ENCODE measurements around the gene EML2. TPM values are rescaled to one million over a fixed set of nuclear protein-coding genes. Genes with fewer than 3 reads are reported as not detected.

The EML2 gene
- total RNA-seq, 2 donors from 2014 or later, result 47.3 to 55.6 TPM

GRCh38 chr19:45608948-45609347 is 30.2 kb downstream of the EML2 start:
- WGBS, result 92% methylated on average over 6 of the region's 6 CpGs
- TF ChIP-seq CTCF (IDR thresholded peaks at IDR 0.05) (no peak), POLR2A (IDR thresholded peaks at IDR 0.05) (no peak), POLR2AphosphoS5 (IDR thresholded peaks at IDR 0.05) (no peak)
- DNase-seq (ENCODE audit: low spot score), result no peak
- intact Hi-C loops (cut with DNase I), result no loop called here
- H3K27me3 ChIP-seq (replicated peaks; ENCODE audit: insufficient read depth), result no peaks in the 10 kb centered on the region
- peaks cover under 1% of the 10 kb centered on the region for H3K4me1 ChIP-seq (replicated peaks)
- H3K36me3 ChIP-seq, result no peaks in the 10 kb centered on the region
- no peak overlapping the region for H3K4me3 ChIP-seq
- H3K27ac ChIP-seq, result no peak overlapping the region
- H3K9me3 ChIP-seq, result no peaks in the 10 kb centered on the region

GRCh38 chr19:45607071-45608029 is 31.8 kb downstream of the EML2 start:
- TF ChIP-seq CTCF (IDR thresholded peaks at IDR 0.05) (peak; percentile 79 to 96 (median 92)), POLR2AphosphoS5 (IDR thresholded peaks at IDR 0.05) (peak; percentile 79), POLR2A (IDR thresholded peaks at IDR 0.05) (no peak)
- no peaks in the 10 kb centered on the region for H3K4me1 ChIP-seq (replicated peaks)
- no peaks in the 10 kb centered on the region for H3K36me3 ChIP-seq
- DNase-seq (ENCODE audit: low spot score), result peak; percentile 57
- 12% methylated on average over 28 of the region's 28 CpGs for WGBS
- peak overlapping the region; percentile 26 to 31 for H3K27ac ChIP-seq
- H3K27me3 ChIP-seq (replicated peaks; ENCODE audit: insufficient read depth), result no peaks in the 10 kb centered on the region
- H3K4me3 ChIP-seq, result no peak overlapping the region
- intact Hi-C loops (cut with DNase I), result loop anchor here (2.0 kb wide), 1 partner anchor 35 kb away; no protein-coding TSS in a partner anchor
- H3K9me3 ChIP-seq, result no peaks in the 10 kb centered on the region

DNA sequence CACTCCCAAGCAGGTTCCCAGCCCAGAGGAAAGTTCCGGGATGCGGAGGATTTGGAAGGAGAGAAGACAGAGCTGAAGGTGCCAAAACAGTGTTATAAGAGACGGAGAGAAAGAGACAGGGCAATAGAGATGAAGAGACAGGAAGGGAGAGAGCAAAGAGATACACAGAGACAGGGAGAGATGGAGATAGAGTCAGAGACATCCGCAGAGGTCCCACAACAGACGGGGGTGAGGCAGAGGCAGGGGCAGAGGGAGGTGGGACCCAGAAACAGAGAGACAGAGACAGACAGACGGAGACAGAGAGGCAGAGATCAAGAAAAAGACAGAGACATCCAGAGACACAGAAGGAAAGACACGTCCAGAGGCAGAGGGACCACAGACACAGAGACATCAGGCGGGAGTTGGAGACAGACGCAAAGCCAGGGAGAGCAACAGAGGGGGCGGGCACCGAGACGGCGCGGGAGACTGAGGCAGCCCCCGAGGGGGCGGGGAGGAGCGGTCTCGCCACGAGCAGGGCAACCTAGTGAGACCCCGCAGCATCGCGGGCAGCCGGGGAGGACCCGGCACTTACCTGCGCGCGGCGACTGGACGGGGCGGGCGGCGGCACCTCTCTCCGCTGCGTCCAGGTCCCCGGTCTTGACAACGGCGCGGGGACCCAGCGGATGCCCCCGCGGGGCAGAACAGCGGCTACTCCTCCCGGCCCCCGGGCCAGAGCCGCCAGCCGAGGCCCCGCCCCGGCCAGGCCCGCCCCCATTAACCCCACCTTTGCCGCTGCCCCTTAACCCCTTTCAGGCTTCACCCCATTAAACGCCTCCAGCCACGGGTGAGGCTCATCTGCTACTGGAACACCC is 37.4 kb downstream of the EML2 start, which contains the start of gene GPR4:
GPR4 (minus strand) TSS at position 689 of the 851 bp plus-strand sequence. CDS start 10,346 bp downstream, outside the sequence.
- intact Hi-C loops (cut with DNase I), result no loop called here
- H3K36me3 ChIP-seq, result no peaks in the 10 kb centered on the region
- peak within 1 kb of the TSS in 1 of 2 donors; percentile 0 for H3K4me3 ChIP-seq
- peaks cover 15% of the 10 kb centered on the region for H3K27me3 ChIP-seq (replicated peaks; ENCODE audit: insufficient read depth)
- TF ChIP-seq POLR2A (IDR thresholded peaks at IDR 0.05) (no peak), CTCF (IDR thresholded peaks at IDR 0.05) (no peak), POLR2AphosphoS5 (IDR thresholded peaks at IDR 0.05) (no peak)
- H3K27ac ChIP-seq, result peak within 1 kb of the TSS in 1 of 2 donors; percentile 19
- no peak for DNase-seq (ENCODE audit: low spot score)
- no peaks in the 10 kb centered on the region for H3K9me3 ChIP-seq
- WGBS, result 3% methylated on average over 52 of the region's 52 CpGs
- no peaks in the 10 kb centered on the region for H3K4me1 ChIP-seq (replicated peaks)

- Histone ChIP-seq H3K9me3 (no peaks in the 10 kb centered on the region), H3K4me3 (peak overlapping the region in 1 of 2 donors; percentile 0), H3K36me3 (no peaks in the 10 kb centered on the region), H3K27me3 (replicated peaks; ENCODE audit: insufficient read depth) (peaks cover 15% of the 10 kb centered on the region), H3K4me1 (replicated peaks) (no peaks in the 10 kb centered on the region), H3K27ac (peak overlapping the region in 1 of 2 donors; percentile 19)
- TF ChIP-seq POLR2A (IDR thresholded peaks at IDR 0.05) (no peak), POLR2AphosphoS5 (IDR thresholded peaks at IDR 0.05) (no peak), CTCF (IDR thresholded peaks at IDR 0.05) (no peak)
- intact Hi-C loops (cut with DNase I), result no loop called here
- no peak for DNase-seq (ENCODE audit: low spot score)
- 23% methylated on average over 10 of the region's 10 CpGs for WGBS
These were observed 38.1 kb downstream of the EML2 start for GRCh38 chr19:45601115-45601514.
